NCI-H2107 (cell line): ENCODE results near the gene SF3A1.
"Not testable (repeated sequence)": the region's sequence is repeated elsewhere in the genome, so short reads cannot be mapped to it uniquely, and the experiment has no call there.

Experiments used
- DNase-seq: peaks from one replicate; lab custom pipeline; 2025; lab: John Stamatoyannopoulos, UW

The SF3A1 gene

GRCh38 chr22:30351226-30351625 is 5.5 kb downstream of the SF3A1 start:
- DNase-seq = no peak

DNA sequence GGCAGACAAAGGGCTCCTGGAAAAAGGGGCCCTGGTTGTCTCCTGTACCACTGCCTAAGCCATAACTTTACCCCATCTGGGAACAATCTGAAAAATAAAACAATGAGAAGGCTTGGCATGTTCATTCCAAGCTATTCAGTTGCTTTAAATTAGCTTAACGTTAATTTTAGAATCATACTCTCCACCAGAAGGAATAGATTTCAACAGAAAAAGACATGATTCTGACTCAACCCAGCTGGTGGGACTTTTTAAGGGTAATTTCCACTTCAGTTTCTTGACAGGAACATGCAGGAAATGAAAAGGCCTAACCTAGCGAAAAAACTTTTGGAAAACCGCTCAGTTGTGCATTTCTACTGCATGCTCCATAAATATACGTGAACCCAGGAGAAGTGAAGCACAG is 7.9 kb downstream of the SF3A1 start:
- DNase-seq = no peak

GRCh38 chr22:30348404-30348803 is 8.3 kb downstream of the SF3A1 start:
- no peak for DNase-seq

DNA sequence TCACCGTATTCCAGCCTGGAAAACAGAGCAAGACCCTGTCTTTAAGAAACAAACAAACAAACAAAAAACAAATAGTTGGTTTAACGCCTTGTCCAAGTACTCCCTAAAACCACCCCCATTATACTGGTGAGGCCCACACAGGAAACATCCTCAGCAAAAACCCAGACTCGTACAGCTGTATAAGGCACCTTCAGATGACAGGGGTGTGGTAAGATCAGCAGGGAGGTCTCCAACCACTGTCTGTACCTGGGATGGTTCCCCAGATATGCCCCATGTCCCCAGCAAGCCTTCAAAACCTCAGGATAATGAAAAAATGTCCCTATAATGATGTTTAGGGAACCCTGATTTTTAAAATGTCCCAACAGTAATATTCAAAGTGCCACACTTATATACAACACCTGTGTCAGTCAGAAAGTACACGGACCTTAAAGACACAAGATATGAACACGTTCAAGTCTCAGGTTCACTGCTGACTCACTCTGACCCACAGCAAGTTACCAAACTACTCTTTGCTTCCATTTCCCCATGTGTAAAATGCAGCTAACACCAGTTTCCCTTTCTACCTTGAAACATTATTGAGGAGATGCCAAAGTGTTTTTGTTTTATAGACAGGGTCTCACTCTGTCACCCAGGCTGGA is 9.3 kb downstream of the SF3A1 start:
- no peak for DNase-seq

GRCh38 chr22:30344447-30345200 is 12.1 kb downstream of the SF3A1 start:
- no peak for DNase-seq

DNA sequence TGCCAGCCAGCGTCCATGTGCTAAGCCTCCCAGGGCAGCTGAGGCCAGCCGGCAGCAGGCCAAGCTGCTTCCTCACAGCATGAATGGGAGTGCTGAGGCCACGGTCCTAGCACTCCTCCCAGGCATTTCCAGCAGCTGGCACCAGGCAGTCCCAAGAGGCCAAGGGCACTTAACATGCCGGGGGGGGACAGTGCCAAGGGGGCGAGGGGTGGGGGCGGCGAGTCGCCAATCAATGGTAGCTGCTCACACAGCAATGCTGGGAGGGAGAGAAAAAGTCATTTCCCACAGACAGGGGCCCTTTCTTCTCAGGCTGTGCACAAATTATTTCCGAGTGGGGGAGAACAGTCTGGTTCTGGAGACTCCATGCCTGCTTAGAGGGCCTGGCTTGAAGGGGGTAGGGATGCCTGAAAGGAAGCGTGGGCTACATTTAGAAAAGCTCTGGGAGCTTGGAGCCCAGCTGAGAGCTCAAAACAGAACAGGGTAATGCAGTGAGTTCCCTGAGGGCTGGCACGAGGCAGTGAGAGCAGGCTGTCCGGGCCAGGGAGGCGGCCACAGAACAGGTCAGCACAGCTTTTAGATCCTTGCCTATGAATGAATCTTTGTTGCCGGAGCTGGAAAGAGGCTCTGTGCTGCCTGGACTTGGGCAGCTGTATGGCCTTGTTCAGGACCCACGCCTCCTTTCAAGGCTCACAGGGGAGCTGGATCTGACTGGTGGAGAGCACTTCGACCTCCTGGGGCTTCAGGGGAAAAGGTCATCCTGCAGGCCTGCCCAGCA is 15.6 kb downstream of the SF3A1 start:
- DNase-seq = no peak

- no peak for DNase-seq
Observed at GRCh38 chr22:30338802-30339201, 17.9 kb downstream of the SF3A1 start.

- not testable (repeated sequence) for DNase-seq
Observed at GRCh38 chr22:30338341-30338740, 18.4 kb downstream of the SF3A1 start.

- DNase-seq = no peak
Observed at GRCh38 chr22:30337461-30337778, 19.3 kb downstream of the SF3A1 start.

- no peak for DNase-seq
Observed at GRCh38 chr22:30336752-30337460, 19.8 kb downstream of the SF3A1 start.

DNA sequence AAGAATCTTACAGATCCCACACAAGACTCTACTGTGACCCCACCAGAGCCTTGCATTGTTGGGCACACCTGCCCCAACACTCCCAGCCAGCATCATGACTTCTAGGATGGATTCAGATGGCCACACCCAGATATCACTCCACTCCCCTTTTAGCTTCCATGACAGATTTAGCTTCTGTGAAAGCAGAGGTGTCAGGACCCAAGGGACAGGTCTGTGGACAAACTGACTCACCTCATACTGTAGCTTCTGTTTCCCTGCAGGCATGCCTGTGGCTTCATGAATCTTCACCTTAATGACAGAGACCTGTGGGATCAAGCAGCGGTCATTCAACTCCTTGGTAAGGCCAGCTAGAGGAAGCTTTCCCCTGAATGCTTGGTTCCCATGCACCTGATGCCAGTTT is 21.5 kb downstream of the SF3A1 start:
- no peak for DNase-seq

DNA sequence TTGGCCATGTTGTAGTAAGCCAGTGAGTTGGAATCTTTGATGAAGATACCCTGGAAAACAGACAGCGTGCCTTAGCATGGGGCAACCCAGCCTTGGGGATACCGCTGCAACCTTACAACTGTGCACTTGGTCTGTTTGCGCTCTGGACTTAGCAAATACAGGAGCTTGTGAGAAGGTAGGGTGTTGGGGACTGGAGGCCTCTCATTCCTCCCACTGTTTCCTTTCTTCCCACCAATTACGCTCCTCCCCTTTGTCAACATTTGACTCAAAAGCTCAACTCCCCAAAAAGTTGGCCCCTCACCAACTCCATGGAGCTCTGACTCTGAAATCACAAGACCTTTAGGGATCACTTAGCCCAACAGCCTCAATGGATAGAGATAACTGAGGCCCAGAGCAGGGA is 22.0 kb downstream of the SF3A1 start:
- DNase-seq = no peak

GRCh38 chr22:30333707-30334087 is 23.0 kb downstream of the SF3A1 start:
- no peak for DNase-seq

- DNase-seq = no peak
Observed at GRCh38 chr22:30332994-30333706, 23.5 kb downstream of the SF3A1 start.

- no peak for DNase-seq
Observed at GRCh38 chr22:30332551-30332950, 24.1 kb downstream of the SF3A1 start.

DNA sequence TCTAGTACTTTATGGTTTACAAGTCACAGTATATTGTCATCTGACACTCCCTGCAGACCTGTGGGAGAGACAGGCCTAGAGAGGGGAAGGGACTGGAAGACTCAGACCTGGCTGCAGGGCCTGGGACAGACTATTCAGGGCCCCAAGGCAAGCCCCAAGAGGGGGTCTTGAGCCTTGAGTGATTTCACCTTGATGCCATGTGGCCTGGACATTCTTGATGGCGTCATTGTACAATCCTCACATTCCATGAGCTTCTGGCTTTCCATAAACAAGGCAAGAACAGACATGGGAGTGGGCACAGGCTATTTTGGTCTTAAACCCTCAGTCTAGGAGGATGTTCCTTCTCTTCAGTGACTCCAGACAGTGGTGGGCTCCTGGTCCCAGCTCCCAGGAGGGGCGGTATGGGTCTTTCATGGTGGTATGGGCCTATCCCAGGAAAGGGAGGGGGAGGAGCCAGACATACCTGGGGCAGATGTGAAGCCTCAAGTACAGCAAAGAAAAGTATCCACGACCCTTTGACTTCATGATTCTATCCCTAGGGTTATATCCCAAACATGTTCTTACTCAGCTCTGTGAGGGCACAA is 28.1 kb downstream of the SF3A1 start:
- DNase-seq = no peak

GRCh38 chr22:30327864-30328345 is 28.8 kb downstream of the SF3A1 start:
- DNase-seq = no peak

DNA sequence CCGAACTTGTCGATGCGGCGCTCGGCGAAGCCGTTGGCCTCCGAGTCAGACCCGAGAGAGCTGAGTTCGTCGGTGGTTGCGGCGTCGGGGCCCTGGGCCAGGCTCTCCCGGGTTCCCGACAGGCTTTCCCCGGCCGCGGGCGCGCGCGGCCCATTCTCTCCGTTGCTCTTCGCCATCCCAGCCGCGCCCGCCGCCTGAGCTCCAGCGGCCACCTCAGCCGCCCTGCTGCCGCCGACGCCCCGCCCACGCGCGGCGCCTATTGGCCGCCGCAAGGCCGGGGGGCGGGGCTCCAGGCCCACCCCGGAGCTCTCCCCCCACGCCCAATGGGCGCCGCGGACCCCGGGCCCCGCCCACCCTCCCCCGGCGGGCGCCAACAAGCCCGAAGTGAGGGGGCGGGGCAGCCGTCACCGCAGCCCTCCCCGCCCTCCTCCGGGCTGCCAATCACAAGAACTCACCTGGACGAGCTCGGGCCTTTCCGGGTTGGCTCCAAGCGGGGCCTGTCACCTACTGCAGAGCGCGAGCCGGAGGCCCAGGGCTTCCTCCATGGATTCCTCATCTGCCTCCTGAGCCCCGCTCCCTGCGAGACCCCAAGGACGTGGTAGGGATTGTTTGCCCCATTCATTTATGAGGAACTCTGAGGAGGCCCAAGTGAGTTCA is 29.9 kb downstream of the SF3A1 start, which contains the start of gene TBC1D10A:
Gene TBC1D10A, minus strand, starts transcription at position 236 of the 657 bp plus-strand sequence. Its CDS starts 60 bp downstream, at position 176.
- peak; percentile 72 for DNase-seq

GRCh38 chr22:30326255-30326705 is 30.4 kb downstream of the SF3A1 start:
- no peak for DNase-seq

- no peak for DNase-seq
Observed at GRCh38 chr22:30325724-30326254, 30.9 kb downstream of the SF3A1 start.
